ENCODE data around the gene RANBP3.
A peak's percentile ranks its signal among the peaks of the same experiment; 100 is the strongest.
"Not testable (repeated sequence)": the region's sequence is repeated elsewhere in the genome, so short reads cannot be mapped to it uniquely, and the experiment has no call there.

RANBP3 gene

GRCh38 chr19:5963259-5963658 lies 14.7 kb downstream of the RANBP3 start:
- not testable (repeated sequence) for DNase-seq

GRCh38 chr19:5961969-5962945 lies 15.7 kb downstream of the RANBP3 start:
- peak; percentile 88 for DNase-seq

DNA sequence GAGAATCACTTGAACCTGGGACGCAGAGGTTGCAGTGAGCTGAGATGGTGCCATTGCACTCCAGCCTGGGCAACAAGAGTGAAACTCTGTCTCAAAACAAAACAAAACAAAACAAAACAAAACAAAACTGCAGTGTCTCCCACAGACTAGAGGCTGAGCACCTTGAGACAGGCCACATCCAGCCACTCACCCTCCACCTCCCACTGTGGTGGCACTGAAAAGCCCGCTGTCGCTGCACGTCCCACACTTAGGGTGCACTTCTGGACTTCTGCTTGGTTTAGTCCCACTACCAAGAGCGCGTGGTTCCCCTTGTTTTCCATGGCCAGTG lies 16.3 kb downstream of the RANBP3 start:
- not testable (repeated sequence) for DNase-seq

DNA sequence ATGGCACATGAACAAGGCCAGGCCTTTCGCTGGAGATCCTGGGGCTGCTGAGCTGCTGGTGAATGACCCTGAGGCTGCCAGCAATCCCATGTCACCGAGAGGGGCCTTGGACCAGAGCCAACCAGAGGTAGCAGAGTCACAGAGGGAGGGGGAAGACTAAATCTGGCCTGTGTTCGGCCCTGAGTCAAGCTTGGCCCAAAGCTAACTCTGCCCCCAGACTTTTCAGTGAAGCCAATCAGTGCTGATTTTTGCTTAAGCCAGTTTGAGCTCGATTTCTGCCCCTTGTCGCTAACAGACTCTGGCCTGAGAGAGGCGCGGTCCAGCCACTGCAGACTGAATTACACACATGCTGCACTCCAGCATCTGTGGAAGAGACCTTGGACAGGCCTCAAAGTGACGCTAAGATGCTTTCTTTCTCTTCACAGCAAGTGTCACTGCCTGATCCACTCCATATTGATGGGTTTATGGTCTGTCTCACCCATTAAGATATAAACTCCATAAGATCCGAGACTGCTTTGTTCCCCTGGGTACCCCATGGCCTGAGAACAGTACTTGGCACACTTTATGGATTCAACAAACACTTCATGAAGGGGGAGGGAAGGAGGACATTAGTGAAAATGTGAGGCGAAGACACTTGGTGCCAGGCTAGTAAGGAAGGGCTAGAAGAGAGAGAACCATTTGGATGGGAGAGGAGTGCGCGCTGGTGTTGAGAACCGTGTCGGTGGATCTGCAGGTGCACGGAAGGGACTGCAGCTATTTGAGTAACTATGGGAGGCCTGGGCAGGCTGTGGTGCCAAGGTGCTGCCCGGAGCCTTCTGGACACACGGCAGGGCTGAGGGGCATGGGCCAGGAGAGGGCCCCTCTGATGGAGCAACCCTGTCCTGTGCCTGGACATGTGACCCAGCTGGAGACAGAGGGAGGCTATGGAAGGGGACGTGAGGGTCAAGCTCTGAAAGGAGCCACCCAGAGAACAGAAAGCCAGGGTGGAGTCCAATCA lies 17.6 kb downstream of the RANBP3 start:
- DNase-seq: no peak

- DNase-seq: no peak
Measured at GRCh38 chr19:5959260-5960004, 18.5 kb downstream of the RANBP3 start.

DNA sequence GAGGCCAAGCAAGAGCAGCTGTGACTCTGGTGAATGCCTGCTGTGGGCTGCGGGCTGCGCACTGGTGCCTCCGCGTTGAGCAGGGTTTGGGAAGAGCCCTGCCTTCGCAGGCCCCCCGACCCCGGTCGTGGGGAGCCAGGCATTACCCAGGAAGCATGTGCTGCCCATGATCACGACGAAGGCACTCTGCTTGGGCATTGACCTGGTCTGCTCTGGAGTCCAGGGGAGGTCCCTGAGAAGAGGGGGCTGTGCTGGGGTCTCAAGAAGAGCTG lies 19.2 kb downstream of the RANBP3 start:
- DNase-seq: no peak

DNA sequence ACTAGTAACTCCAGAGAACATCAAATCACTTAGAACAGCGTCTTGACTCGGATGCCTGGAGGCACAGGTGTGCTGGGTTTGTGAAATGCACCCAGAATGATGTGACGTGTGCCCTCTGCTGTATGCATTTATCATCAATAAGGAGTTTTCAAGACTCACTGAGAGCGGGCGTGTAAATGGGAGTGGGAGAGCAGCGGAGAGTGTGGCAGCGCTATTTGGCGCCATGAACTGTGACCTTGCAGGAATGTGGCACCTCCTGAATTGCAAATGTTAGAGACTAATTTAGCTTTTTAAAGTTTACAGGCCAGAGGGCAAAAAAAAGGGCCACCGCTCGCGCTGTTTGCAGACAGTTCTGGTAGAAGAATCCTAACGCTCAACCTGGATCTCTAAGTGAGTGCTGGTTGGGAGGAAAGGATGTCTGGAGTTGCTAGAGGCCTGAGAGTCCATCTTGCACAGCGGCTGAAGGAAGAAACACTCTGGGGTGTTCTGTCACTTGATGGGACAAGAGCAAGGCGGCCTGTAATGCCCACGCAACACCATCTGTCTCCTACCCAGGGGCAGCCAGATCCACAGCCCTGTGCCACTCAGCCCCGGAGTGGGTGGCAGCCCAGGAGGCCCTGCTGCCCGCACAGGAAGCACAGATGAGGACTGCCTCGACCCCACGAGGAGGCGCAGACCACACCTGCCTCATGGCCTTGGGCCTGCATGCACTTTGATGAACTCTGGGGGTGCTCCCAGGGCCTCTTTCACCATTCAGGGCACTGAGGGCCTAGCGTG lies 19.7 kb downstream of the RANBP3 start:
- DNase-seq: no peak

- no peak for DNase-seq
Measured at GRCh38 chr19:5957170-5957569, 20.8 kb downstream of the RANBP3 start.

GRCh38 chr19:5956728-5957127 lies 21.2 kb downstream of the RANBP3 start:
- DNase-seq: no peak

GRCh38 chr19:5956323-5956722 lies 21.6 kb downstream of the RANBP3 start:
- DNase-seq: no peak

- no peak for DNase-seq
Measured at GRCh38 chr19:5955636-5955935, 22.4 kb downstream of the RANBP3 start.

DNA sequence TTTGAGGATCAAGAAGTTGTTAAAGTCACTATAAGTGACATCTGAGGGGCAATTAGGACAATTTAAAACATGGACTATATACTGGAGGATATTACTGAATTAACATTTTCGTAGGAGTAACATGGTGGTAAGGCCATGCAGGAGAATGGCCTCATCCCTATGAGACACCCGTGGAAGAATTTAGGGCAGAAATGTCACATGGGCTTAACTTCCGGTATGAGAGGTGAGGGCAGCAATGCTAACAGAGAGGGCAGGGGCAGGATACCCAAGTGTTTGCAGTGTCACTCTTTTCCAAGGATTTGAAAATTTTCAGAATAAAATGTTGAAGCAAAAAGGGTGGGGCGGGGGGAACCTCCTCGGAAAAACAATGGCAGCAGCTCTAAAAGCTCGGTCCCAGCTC lies 23.6 kb downstream of the RANBP3 start:
- no peak for DNase-seq

DNA sequence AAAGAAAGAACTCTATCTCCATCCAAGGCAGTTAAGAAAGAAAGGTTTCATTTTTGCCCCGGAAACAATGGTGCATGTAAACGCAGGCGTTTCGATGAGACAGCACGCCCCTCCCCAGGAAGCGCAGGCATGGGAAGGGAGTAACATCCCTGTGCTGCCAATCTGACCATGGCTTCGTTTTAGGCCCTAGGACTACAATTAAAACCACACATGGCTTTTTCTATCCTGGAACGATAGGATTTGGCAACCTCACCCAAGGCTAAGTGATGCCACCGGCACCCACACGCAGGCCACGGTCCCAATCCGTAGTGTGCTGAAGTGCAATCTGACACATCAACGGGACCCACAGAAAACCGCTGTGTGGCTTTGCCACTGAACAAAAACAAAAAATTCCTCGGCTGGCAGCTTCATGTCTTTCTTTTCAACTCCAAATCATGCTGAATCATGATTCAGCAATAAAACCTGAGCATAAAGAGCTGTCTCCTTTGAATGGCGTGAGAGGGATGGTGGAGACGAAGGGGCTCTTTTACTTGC lies 24.2 kb downstream of the RANBP3 start:
- peak; percentile 36 for DNase-seq

DNA sequence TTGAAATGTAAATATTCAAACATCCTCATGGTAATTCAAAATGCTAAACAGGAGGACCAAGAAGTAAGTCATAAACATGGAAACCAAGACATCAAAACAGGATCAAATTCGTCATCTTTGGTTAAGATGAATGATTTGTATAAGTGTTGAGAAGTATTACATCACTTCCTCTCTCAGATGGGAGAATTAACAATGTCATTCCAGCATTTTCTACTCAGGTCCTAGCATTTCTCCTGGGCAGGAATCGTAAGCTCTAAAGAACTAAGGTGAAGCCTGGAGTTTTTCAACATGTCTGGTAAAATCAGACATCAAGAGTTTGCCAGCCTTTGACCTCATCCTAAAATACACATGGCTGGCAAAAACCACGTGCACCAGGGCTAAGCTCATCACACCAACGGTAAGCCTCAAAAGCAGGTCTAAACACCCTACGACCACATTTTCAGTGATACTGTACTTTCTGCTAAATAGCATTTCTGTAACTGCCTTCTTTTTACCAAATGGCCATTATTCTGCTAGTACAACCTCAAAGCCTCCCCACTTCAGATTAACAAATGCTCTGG lies 24.8 kb downstream of the RANBP3 start:
- peak; percentile 23 for DNase-seq

- DNase-seq: no peak
Measured at GRCh38 chr19:5952193-5953029, 25.5 kb downstream of the RANBP3 start.

GRCh38 chr19:5951338-5951861 lies 26.5 kb downstream of the RANBP3 start:
- no peak for DNase-seq

DNA sequence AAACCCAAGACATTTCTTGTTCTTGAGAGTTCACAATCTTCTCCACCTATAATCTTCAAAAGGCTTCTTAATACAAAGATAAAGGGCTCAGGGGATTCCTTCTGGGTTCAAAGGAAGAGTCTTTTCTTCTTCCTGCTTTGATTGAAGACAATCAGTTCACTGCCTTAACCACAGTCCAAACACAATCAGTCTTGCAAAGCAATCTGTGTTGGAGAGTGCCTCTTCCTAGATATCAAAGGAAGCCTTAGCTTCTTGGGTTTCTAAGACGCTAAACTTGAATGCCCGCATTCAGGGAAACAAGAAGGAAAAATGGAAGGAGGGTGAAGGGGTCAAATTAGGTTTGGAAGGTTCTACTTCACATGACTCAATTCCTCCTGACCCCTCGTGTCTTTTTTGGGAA lies 27.2 kb downstream of the RANBP3 start:
- peak; percentile 24 for DNase-seq

DNA sequence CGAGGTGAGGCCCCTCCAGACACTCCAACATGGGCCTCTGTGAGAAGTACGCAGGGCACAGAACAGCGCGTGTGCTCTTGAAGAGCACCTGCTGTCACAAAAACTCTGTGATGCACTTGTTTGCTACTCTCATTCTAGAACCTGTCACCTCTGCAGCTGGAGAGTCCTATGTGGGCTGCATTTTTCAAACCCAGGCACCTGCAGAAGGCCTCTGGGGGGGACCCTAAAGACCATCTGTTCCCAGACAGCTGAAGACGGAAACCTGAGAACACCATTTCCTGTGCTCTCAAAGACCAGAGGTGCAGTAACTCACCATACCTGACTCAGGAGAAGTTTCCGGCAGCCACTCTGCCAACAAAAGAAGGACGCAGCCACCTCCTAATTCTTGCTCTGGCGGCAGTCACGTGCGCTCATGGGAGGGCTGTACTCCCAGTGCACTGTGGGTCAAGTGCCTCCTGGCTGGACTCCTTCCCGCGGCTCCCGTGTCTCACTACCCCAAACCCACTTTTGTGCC lies 28.1 kb downstream of the RANBP3 start:
- DNase-seq: peak; percentile 46

DNA sequence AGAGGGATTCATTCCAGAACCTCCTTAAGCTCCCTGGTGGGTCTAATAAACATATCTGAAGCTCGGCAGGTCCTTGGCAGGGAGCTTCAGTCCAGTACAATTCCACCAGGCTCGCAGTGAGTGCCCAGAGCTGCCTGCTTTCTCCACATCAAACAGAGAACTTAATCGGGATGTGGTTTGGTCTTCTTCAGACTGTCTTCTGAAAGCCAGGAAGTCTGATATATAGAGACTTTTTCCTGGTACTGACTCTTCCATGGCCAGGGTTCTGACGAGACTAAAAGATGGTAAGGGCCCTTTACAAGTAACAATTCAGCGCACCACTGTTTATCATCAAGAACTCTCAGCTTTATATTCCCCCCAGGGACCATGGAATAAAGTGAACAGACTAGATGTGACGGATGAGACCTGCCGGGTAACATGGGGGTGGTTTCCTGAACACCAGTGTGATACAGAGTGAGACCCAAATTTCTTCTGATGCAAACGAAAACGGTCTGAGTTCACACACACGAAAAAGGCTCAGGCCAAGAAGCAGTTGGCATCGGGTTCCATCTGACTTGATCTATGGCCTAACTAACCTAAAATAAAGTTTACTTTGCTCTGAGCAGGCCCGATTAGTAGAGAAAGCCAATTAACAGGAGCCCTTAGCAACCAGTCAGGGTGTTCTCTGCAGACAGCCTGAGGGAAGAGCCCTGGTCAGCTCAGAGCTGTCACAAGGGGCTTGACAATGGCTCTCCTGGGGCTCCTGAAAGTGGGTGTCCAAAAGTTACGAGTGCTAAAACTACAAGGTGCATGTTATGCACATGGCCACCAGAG lies 29.0 kb downstream of the RANBP3 start:
- DNase-seq: peak; percentile 27

DNA sequence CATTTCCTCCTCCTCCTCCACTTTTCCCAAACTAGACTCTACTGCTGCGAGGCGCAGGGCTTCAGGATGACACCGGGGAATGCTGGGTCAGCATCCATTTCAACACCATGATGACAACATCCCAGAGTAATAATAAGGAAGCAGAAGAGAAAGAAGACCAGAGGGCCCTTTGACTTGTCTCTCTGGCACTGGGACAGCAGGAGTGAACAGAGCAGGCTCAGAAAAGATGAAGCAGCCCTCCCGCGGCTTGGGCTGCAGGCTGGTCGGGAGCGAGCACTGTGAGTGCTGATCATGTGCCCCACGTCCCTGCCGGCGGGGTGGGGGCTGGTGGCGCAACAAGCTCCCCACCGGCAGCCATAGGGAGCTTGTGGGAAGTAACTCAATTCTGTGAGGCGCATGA lies 30.5 kb downstream of the RANBP3 start:
- DNase-seq: no peak
